ENCODE measurements around the gene LRRC8B.

DNA sequence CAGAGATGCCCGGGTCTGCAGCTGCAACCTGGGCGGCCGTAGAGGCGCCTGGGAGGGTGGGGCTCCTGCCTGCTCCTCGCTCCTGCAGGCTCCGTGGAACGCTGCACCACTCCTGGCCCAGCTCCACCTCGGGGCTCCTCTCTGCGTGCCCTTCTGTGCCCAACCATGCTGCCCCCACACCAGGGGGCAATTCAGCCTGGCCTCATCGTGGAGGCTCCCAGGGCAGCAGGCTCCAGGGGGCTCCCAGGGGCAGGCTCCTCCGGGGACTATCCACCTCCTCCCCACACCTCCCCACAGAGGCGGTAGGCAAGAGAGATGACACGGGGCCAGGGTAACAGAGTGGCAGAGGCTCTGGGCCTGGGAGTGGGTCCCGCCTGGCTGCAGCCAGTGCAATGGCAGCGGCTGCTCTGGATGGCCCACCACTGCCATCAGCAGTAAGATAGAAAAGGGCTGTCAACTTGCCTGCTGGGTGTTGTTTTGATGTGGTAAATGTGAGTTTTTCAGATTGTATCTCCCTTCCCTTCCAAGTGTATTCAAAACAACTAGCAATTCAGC, 85.9 kb downstream of the LRRC8B start:
- no peak for TF ChIP-seq EP300 (IDR thresholded peaks at IDR 0.05; ENCODE audit: low read depth)
- TF ChIP-seq, protein P1, sequence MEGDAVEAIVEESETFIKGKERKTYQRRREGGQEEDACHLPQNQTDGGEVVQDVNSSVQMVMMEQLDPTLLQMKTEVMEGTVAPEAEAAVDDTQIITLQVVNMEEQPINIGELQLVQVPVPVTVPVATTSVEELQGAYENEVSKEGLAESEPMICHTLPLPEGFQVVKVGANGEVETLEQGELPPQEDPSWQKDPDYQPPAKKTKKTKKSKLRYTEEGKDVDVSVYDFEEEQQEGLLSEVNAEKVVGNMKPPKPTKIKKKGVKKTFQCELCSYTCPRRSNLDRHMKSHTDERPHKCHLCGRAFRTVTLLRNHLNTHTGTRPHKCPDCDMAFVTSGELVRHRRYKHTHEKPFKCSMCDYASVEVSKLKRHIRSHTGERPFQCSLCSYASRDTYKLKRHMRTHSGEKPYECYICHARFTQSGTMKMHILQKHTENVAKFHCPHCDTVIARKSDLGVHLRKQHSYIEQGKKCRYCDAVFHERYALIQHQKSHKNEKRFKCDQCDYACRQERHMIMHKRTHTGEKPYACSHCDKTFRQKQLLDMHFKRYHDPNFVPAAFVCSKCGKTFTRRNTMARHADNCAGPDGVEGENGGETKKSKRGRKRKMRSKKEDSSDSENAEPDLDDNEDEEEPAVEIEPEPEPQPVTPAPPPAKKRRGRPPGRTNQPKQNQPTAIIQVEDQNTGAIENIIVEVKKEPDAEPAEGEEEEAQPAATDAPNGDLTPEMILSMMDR (IDR thresholded peaks at IDR 0.05) = no peak
- no peak for TF ChIP-seq POLR2AphosphoS5 (IDR thresholded peaks at IDR 0.05)
- TF ChIP-seq POLR2A (IDR thresholded peaks at IDR 0.05) = no peak
